ENCODE data around the gene XPR1. TPM values are rescaled to one million over a fixed set of nuclear protein-coding genes. Genes with fewer than 3 reads are reported as not detected.

Gene XPR1
- total RNA-seq, 1 experiment from 2014 or later = 19.9 TPM

GRCh38 chr1:180598333-180598974 is 33.4 kb upstream of the XPR1 start (continued):
- no peak for TF ChIP-seq REST (IDR thresholded peaks at IDR 0.05; ENCODE audit: low read depth)
- no peak for TF ChIP-seq CTCF (IDR thresholded peaks at IDR 0.05 in 2 of 3, conservative IDR thresholded peaks at IDR 0.05 in 1 of 3; ENCODE audit: borderline replicate concordance in 1 of 3, insufficient read depth in 1 of 3, low read depth in 2 of 3, low read length in 2 of 3)
- TF ChIP-seq ZBTB33 (IDR thresholded peaks at IDR 0.05; ENCODE audit: extremely low read depth, insufficient replicate concordance, low read length) = no peak

GRCh38 chr1:180600343-180600742 is 31.5 kb upstream of the XPR1 start:
- Histone ChIP-seq H4K20me1 (ENCODE audit: insufficient read depth) (no peaks in the 10 kb centered on the region), H3K36me3 (ENCODE audit: control insufficient read depth in 1 of 2, insufficient read depth in 2 of 2, low read length in 2 of 2) (no peaks in the 10 kb centered on the region), H3K4me2 (ENCODE audit: low read length) (no peak overlapping the region), H3K27ac (ENCODE audit: low read depth, low read length) (no peak overlapping the region), H3K9me2 (ENCODE audit: insufficient read depth) (no peaks in the 10 kb centered on the region), H3K9me3 (ENCODE audit: control insufficient read depth in 1 of 2, insufficient read depth in 1 of 2, low read depth in 1 of 2, low read length in 2 of 2) (no peaks in the 10 kb centered on the region), H2AFZ (ENCODE audit: low read depth, low read length, poor library complexity, severe bottlenecking) (no peak overlapping the region), H3K4me1 (ENCODE audit: control insufficient read depth in 1 of 2, insufficient read depth in 2 of 2, low read length in 2 of 2) (no peaks in the 10 kb centered on the region), H3K79me2 (ENCODE audit: insufficient read depth, low read length) (no peaks in the 10 kb centered on the region), H3K4me3 (replicated peaks in 1 of 2; ENCODE audit: low read depth in 1 of 2, low read length in 2 of 2) (no peak overlapping the region), H3K27me3 (ENCODE audit: insufficient read depth, low read length) (no peaks in the 10 kb centered on the region), H3K9ac (ENCODE audit: low read length) (no peak overlapping the region)
- ChIA-PET RAD21 (ENCODE audit: low non-redundant PET in 1 of 2, low total read pairs in 2 of 2, uncharacterized antibody in 2 of 2, unreplicated experiment in 2 of 2) (no interaction called here), POLR2A (no interaction called here), CTCF (no interaction called here)
- no peak for DNase-seq (ENCODE audit: low read depth, low spot score)
- BruUV-seq (replicated peaks) = no TSS peak
- no peak for ATAC-seq
- intact Hi-C loops (cut with micrococcal nuclease) = no loop called here
- TF ChIP-seq POLR2A (IDR thresholded peaks at IDR 0.05; ENCODE audit: borderline replicate concordance, extremely low read depth, insufficient read depth, insufficient read length) = no peak
- no peak for TF ChIP-seq SIN3A (IDR thresholded peaks at IDR 0.05; ENCODE audit: low read depth)
- TF ChIP-seq ELF1 (IDR thresholded peaks at IDR 0.05; ENCODE audit: borderline replicate concordance, low read depth) = no peak
- TF ChIP-seq ZFX (IDR thresholded peaks at IDR 0.05) = no peak
- no peak for TF ChIP-seq POLR2AphosphoS5 (IDR thresholded peaks at IDR 0.05; ENCODE audit: low read depth, low read length)
- TF ChIP-seq SRF (IDR thresholded peaks at IDR 0.05; ENCODE audit: low read depth) = no peak
- TF ChIP-seq TCF7L2 (IDR thresholded peaks at IDR 0.05; ENCODE audit: borderline replicate concordance, extremely low read depth, insufficient read depth, insufficient read length) = no peak
- no peak for TF ChIP-seq YY1 (IDR thresholded peaks at IDR 0.05; ENCODE audit: extremely low read depth, insufficient replicate concordance, low read depth, low read length)
- no peak for TF ChIP-seq ZBTB33 (IDR thresholded peaks at IDR 0.05; ENCODE audit: extremely low read depth, insufficient replicate concordance, low read length)
- TF ChIP-seq EGR1 (IDR thresholded peaks at IDR 0.05; ENCODE audit: low read depth) = no peak
- no peak for TF ChIP-seq ATF3 (IDR thresholded peaks at IDR 0.05)
- TF ChIP-seq MAX (IDR thresholded peaks at IDR 0.05) = no peak

All from HCT116 (cell line).